HepG2 (cell line): ENCODE measurements around the gene HKDC1. TPM values are rescaled to one million over a fixed set of nuclear protein-coding genes. Genes with fewer than 3 reads are reported as not detected.

Source experiments
- ERF ChIP-seq: IDR thresholded peaks from 2 replicates; pipeline ENCODE4 v1.6.1; 2018; ENCODE audit warnings: missing biosample characterization, missing genetic modification reagents
- HMGXB4 ChIP-seq, 2 experiments: sonication (generic) in 1 of 2; formaldehyde crosslinking in 1 of 2; IDR thresholded peaks; 2 replicates each; pipeline versions ENCODE4 v1.4.0 to v1.6.1; 2018 to 2020; ENCODE audit warnings: missing genetic modification reagents in 2 of 2, borderline replicate concordance in 1 of 2, low read depth in 1 of 2, mild to moderate bottlenecking in 1 of 2, missing biosample characterization in 1 of 2
- PRPF4 ChIP-seq: fragments of 200-400 bp; formaldehyde crosslinking; IDR thresholded peaks from 2 replicates; pipeline ENCODE4 v1.6.1; 2016; ENCODE audit warnings: low read length, low read depth; ENCODE audit not compliant: poor library complexity, severe bottlenecking
- SAP130 ChIP-seq: IDR thresholded peaks from 2 replicates; pipeline ENCODE4 v1.6.1; 2016; ENCODE audit warnings: low read depth
- SMYD3 ChIP-seq: sonication (generic); formaldehyde crosslinking; IDR thresholded peaks from 2 replicates; pipeline ENCODE4 v1.8.1; 2023; ENCODE audit warnings: mild to moderate bottlenecking, missing genetic modification reagents
- ZBTB40 ChIP-seq, 2 experiments: fragments of 450-650 bp in 1 of 2; sonication (generic) in 1 of 2; formaldehyde crosslinking in 1 of 2; IDR thresholded peaks; 2 replicates each; pipeline versions ENCODE4 v1.6.1 to v1.8.0; 2016 to 2022; ENCODE audit warnings: antibody characterized with exemption in 1 of 2, mild to moderate bottlenecking in 1 of 2, missing genetic modification reagents in 1 of 2
- polyA plus RNA-seq, 8 experiments: library from polyadenylated mRNA; depleted of rRNA in 3 of 8; stranded (reverse) in 7 of 8; unstranded in 1 of 8; fragments of >200 nt; fragmentation: Illumina TruSeq in 4 of 8; extraction: Trizol in 4 of 8; gene quantifications; 2 replicates each; pipeline versions ENCODE4 v1.2.1 to v1.2.3, GENCODE V29; 2011 to 2016; ENCODE audit warnings: low read depth in 4 of 8, missing spikeins in 1 of 8, mixed read lengths in 1 of 8; ENCODE audit not compliant: insufficient read depth in 1 of 8
- total RNA-seq, 5 experiments: library from RNA; depleted of rRNA; stranded (reverse); fragments of >200 nt; fragmentation: Illumina TruSeq; extraction: Trizol; gene quantifications; 2 replicates each; pipeline ENCODE4 v1.2.3, GENCODE V29; 2016; ENCODE audit warnings: low read depth in 1 of 5
- TF ChIP-seq, protein P1 (sequence below): sonication (generic); formaldehyde crosslinking; IDR thresholded peaks from 2 replicates; pipeline ENCODE4 v1.4.0; 2020; ENCODE audit warnings: missing genetic modification reagents, borderline replicate concordance

The HKDC1 gene
- total and polyA plus RNA-seq, 2 of the 13 experiments (the other 11 are each of a cell fraction or from before 2014, with no cell fraction given) = 8.1 to 12.4 TPM

DNA sequence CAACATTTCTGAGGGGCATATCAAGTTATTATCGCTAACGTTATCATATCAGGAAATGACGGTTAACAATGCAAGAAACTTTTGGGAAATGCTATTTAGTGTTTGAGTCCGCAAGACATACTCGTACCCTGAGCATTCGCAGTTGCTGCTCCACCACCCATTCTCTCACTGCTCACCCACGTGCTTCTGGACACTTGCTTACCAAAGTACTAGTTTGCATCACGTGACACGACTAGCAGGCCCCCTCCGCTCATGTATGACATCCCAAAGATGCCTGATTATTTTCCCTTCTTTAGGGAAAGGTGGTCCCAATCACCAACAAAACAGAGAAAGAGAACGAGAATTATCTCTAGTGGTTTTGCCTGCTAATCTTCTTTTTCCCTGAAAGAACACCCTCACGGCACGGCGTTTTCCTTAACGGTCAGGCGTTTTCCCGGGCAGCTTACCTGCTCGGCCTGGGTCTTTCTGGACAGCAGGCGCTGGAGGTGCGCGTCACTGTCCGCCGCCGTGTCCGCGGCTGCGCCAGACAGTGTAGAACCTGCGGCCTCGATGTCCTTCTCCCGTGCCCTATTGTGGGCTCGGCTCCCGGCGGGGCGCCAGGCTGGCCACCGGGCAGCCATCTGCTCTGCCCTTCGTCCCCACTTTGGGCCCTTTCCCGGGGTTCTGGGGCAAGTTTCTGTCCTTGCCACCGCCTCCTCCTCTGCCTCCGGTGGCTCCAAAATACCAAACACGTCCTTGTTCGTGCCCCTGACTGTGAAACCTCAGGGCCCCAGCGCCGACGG is 40.2 kb upstream of the HKDC1 start, which contains the start of gene SUPV3L1 (continued):
- TF ChIP-seq ZBTB40 (IDR thresholded peaks at IDR 0.05) (no peak), ZBTB40 (CRISPR knock-in tag; IDR thresholded peaks at IDR 0.05) (peak; percentile 86), PRPF4 (no peak), SMYD3 (no peak; the same call in 1 of the 2 replicates), ERF (CRISPR knock-in tag) (peak; percentile 61; the same call in 1 of the 2 replicates), SAP130 (CRISPR knock-in tag) (peak; percentile 99), HMGXB4 (CRISPR knock-in tag; IDR thresholded peaks at IDR 0.05; ENCODE audit: borderline replicate concordance in 1 of 2, low read depth in 1 of 2) (peak; percentile 53 to 66; a peak in 3 of 4 replicates)
- TF ChIP-seq, protein P1, sequence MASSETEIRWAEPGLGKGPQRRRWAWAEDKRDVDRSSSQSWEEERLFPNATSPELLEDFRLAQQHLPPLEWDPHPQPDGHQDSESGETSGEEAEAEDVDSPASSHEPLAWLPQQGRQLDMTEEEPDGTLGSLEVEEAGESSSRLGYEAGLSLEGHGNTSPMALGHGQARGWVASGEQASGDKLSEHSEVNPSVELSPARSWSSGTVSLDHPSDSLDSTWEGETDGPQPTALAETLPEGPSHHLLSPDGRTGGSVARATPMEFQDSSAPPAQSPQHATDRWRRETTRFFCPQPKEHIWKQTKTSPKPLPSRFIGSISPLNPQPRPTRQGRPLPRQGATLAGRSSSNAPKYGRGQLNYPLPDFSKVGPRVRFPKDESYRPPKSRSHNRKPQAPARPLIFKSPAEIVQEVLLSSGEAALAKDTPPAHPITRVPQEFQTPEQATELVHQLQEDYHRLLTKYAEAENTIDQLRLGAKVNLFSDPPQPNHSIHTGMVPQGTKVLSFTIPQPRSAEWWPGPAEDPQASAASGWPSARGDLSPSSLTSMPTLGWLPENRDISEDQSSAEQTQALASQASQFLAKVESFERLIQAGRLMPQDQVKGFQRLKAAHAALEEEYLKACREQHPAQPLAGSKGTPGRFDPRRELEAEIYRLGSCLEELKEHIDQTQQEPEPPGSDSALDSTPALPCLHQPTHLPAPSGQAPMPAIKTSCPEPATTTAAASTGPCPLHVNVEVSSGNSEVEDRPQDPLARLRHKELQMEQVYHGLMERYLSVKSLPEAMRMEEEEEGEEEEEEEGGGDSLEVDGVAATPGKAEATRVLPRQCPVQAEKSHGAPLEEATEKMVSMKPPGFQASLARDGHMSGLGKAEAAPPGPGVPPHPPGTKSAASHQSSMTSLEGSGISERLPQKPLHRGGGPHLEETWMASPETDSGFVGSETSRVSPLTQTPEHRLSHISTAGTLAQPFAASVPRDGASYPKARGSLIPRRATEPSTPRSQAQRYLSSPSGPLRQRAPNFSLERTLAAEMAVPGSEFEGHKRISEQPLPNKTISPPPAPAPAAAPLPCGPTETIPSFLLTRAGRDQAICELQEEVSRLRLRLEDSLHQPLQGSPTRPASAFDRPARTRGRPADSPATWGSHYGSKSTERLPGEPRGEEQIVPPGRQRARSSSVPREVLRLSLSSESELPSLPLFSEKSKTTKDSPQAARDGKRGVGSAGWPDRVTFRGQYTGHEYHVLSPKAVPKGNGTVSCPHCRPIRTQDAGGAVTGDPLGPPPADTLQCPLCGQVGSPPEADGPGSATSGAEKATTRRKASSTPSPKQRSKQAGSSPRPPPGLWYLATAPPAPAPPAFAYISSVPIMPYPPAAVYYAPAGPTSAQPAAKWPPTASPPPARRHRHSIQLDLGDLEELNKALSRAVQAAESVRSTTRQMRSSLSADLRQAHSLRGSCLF (CRISPR knock-in tag) = 0 out of 2 replicates have a peak, but pooled peaks have one; percentile 83
